ENCODE measurements around the gene RHOC. TPM values are rescaled to one million over a fixed set of nuclear protein-coding genes. Genes with fewer than 3 reads are reported as not detected.

Gene RHOC
- total and polyA plus RNA-seq, 8 donors, result 44.0 to 105 (median 73.8) TPM

GRCh38 chr1:112675728-112676381 is 31.1 kb downstream of the RHOC start:
- 29 to 38% methylated on average over 7 of the region's 7 CpGs for WGBS, 2 donors
- intact Hi-C loops (cut with DNase I), result no loop called here
- Histone ChIP-seq H3K9me3 (no peaks in the 10 kb centered on the region), H3K27ac (peak overlapping the region; percentile 71 to 93 (median 76)), H3K4me1 (peaks cover 0 to 8% (median 5%) of the 10 kb centered on the region in 3 donors), H3K4me3 (peak overlapping the region; percentile 63 to 94 (median 78)), H3K27me3 (no peaks in the 10 kb centered on the region), H3K36me3 (no peaks in the 10 kb centered on the region)
- TF ChIP-seq CTCF (IDR thresholded peaks at IDR 0.05), result no peak
- FAIRE-seq (no peak), DNase-seq (no peak), ATAC-seq (no peak)

- H3K9me3 ChIP-seq, result no peaks in the 10 kb centered on the region
- intact Hi-C loops (cut with DNase I), result no loop called here
- ATAC-seq (peak; percentile 58 to 78 (median 71)), DNase-seq (peak in 5 of 6 donors; percentile 43 to 82 (median 61)), FAIRE-seq (no peak)
- peak overlapping the region; percentile 71 to 93 (median 76) for H3K27ac ChIP-seq
- H3K4me1 ChIP-seq, result peaks cover 0 to 8% (median 5%) of the 10 kb centered on the region in 3 donors
- peak overlapping the region; percentile 63 to 94 (median 78) for H3K4me3 ChIP-seq
- H3K27me3 ChIP-seq, result no peaks in the 10 kb centered on the region
- 0 to 1% methylated on average over 59 to 68 of the region's 68 CpGs for WGBS, 2 donors
- no peak for TF ChIP-seq CTCF (IDR thresholded peaks at IDR 0.05)
- H3K36me3 ChIP-seq, result no peaks in the 10 kb centered on the region
Measured at GRCh38 chr1:112674986-112675727, 31.8 kb downstream of the RHOC start.

GRCh38 chr1:112674440-112674985 is 32.4 kb downstream of the RHOC start, which contains the start of gene MOV10:
Gene MOV10 (plus strand): TSS chr1:112674659. CDS start chr1:112674913, 254 bp downstream.
- DNase-seq, result peak; percentile 64 to 88 (median 72)
- peaks cover 0 to 4% (median 0%) of the 10 kb centered on the region in 3 donors for H3K36me3 ChIP-seq
- peaks cover 0 to 8% (median 5%) of the 10 kb centered on the region in 3 donors for H3K4me1 ChIP-seq
- no peak for TF ChIP-seq CTCF (IDR thresholded peaks at IDR 0.05)
- FAIRE-seq, result no peak
- no peaks in the 10 kb centered on the region for H3K27me3 ChIP-seq
- H3K4me3 ChIP-seq, result peak within 1 kb of the TSS; percentile 63 to 94 (median 78)
- H3K27ac ChIP-seq, result peak within 1 kb of the TSS; percentile 71 to 93 (median 76)
- 0% methylated on average over 28 to 30 of the region's 30 CpGs for WGBS, 2 donors
- no peaks in the 10 kb centered on the region for H3K9me3 ChIP-seq
- ATAC-seq, result peak; percentile 72 to 83 (median 78)
- intact Hi-C loops (cut with DNase I), result no loop called here

DNA sequence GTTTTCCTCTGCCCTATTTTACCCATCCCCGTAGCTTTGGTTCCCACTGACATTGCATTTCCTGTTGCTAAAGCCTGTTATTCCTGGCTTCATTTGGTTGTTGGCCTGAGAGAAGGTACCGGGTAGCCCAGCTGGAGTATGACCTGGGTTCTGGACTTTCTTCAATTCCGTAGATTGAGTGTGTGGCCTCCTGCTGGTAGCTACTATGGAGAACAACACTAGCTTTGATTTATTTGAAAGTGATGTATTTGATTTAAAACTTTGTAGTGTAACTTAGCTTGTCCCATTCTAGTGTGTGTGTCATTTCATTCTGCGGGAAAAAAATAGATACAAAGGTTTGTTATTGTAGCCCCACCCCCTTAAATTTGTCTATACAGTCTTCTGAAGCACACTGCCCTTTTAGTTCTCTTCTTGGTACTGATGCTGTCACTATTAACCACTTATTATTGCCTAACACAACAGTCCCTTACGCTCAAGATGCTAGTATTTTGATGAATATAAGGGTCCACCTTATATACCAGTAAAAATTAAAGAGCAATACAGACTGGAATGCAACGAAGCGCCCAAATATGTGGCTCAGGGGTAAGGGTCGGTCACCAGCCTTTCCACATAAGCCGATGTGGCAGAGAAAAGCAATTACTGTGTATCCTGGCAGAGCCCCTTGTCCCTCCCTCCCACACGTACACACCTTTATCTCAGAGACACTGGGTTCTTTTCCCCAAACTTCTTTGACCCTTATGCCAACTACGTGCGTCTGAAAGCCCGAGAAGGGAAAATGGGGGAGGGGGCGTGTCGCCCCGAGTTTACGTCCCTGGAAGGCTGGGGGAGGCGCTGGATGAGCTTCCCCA is 33.1 kb downstream of the RHOC start:
- no peak for FAIRE-seq
- Histone ChIP-seq H3K27ac (peak overlapping the region; percentile 71 to 93 (median 76)), H3K4me3 (peak overlapping the region; percentile 63 to 94 (median 78)), H3K9me3 (no peaks in the 10 kb centered on the region), H3K4me1 (peaks cover 0 to 8% (median 5%) of the 10 kb centered on the region in 3 donors), H3K27me3 (no peaks in the 10 kb centered on the region), H3K36me3 (peaks cover 0 to 5% (median 0%) of the 10 kb centered on the region in 3 donors)
- peak; percentile 64 to 73 (median 70) for ATAC-seq
- intact Hi-C loops (cut with DNase I), result no loop called here
- TF ChIP-seq CTCF (IDR thresholded peaks at IDR 0.05), result peak in 2 of 4 donors; percentile 10 to 37
- 1 to 3% methylated on average over 18 of the region's 18 CpGs for WGBS, 2 donors
- peak in 4 of 6 donors; percentile 27 to 70 (median 48) for DNase-seq

Measured in pancreas (tissue), 10 donors.